Keratinocyte (primary cell): Measurements from ENCODE around the gene TTC1. TPM values are rescaled to one million over a fixed set of nuclear protein-coding genes. Genes with fewer than 3 reads are reported as not detected.

Source experiments
- DNase-seq: peaks from one replicate; pipeline ENCODE4 v3.0.0-alpha.2; 2011; ENCODE audit warnings: low read depth, missing footprints, low spot score
- FAIRE-seq: peaks from 2 replicates; lab custom pipeline; 2011; peaks lifted over from hg19 to GRCh38; lab: Jason Lieb, UNC
- H2AFZ ChIP-seq: 2 replicates; pipeline ENCODE4 v1.6.0; 2012; ENCODE audit warnings: low read length, control low read depth, inconsistent platforms; ENCODE audit not compliant: control insufficient read depth
- H3K27ac ChIP-seq: 2 replicates; pipeline ENCODE4 v1.5.1; 2011; ENCODE audit warnings: low read length; ENCODE audit not compliant: control insufficient read depth, insufficient read depth
- H3K27me3 ChIP-seq: 3 replicates; pipeline ENCODE4 v1.6.0; 2011; ENCODE audit warnings: low read length; ENCODE audit not compliant: control insufficient read depth, insufficient read depth; ENCODE audit errors: extremely low read depth
- H3K36me3 ChIP-seq, 2 experiments: 2 replicates in 1 of 2; 3 replicates in 1 of 2; pipeline ENCODE4 v1.5.1; 2011; ENCODE audit warnings: low read length in 2 of 2, mild to moderate bottlenecking in 1 of 2; ENCODE audit not compliant: control insufficient read depth in 2 of 2, insufficient read depth in 2 of 2; ENCODE audit errors: extremely low read depth in 1 of 2
- H3K4me1 ChIP-seq: 3 replicates; pipeline ENCODE4 v1.5.1; 2011; ENCODE audit warnings: low read length; ENCODE audit not compliant: control insufficient read depth, insufficient read depth; ENCODE audit errors: extremely low read depth
- H3K4me2 ChIP-seq: 3 replicates; pipeline ENCODE4 v1.6.0; 2011; ENCODE audit warnings: low read depth, low read length; ENCODE audit not compliant: control insufficient read depth, insufficient read depth; ENCODE audit errors: extremely low read depth
- H3K4me3 ChIP-seq, 3 experiments: fragments of 200-600 bp in 1 of 3; sonication (generic) in 1 of 3; 2 replicates in 2 of 3; 3 replicates in 1 of 3; pipeline ENCODE4 v1.5.1; 2011 to 2016; ENCODE audit warnings: low read length in 3 of 3, mild to moderate bottlenecking in 3 of 3, control low read depth in 2 of 3, inconsistent platforms in 1 of 3, low read depth in 1 of 3, mixed read lengths in 1 of 3, mixed run types in 1 of 3, moderate library complexity in 1 of 3; ENCODE audit not compliant: control insufficient read depth in 2 of 3, insufficient read depth in 2 of 3; ENCODE audit errors: extremely low read depth in 1 of 3
- H3K79me2 ChIP-seq: 2 replicates; pipeline ENCODE4 v1.6.0; 2012; ENCODE audit warnings: low read length; ENCODE audit not compliant: control insufficient read depth, insufficient read depth
- H3K9ac ChIP-seq: 3 replicates; pipeline ENCODE4 v1.6.0; 2011; ENCODE audit warnings: low read length; ENCODE audit not compliant: control insufficient read depth, insufficient read depth; ENCODE audit errors: extremely low read depth
- H3K9me1 ChIP-seq: 3 replicates; pipeline ENCODE4 v1.6.0; 2011; ENCODE audit warnings: low read length; ENCODE audit not compliant: control insufficient read depth, insufficient read depth; ENCODE audit errors: extremely low read depth
- H3K9me3 ChIP-seq: 2 replicates; pipeline ENCODE4 v1.5.1; 2012; ENCODE audit warnings: low read depth, low read length; ENCODE audit not compliant: control insufficient read depth
- H4K20me1 ChIP-seq: 3 replicates; pipeline ENCODE4 v1.6.0; 2011; ENCODE audit warnings: low read length; ENCODE audit not compliant: control insufficient read depth, insufficient read depth; ENCODE audit errors: extremely low read depth
- CTCF ChIP-seq, 3 experiments: IDR thresholded peaks in 1 of 3; conservative IDR thresholded peaks in 1 of 3; optimal IDR thresholded peaks in 1 of 3; 2 replicates in 2 of 3; 3 replicates in 1 of 3; pipeline versions ENCODE3 to v1.5.1; 2011; ENCODE audit warnings: low read length in 3 of 3, mild to moderate bottlenecking in 3 of 3, moderate library complexity in 2 of 3, control low read depth in 1 of 3, inconsistent platforms in 1 of 3; ENCODE audit not compliant: insufficient read depth in 2 of 3; ENCODE audit errors: extremely low read depth in 1 of 3
- EZH2 ChIP-seq: IDR thresholded peaks from one replicate; pipeline ENCODE4 v1.6.1; 2012; ENCODE audit warnings: inconsistent platforms, mild to moderate bottlenecking, low read length, moderate library complexity
- dilution Hi-C: fragments of 300-500 bp; cut with MboI; formaldehyde crosslinking; loops from one replicate; pipeline ENCODE4 v1.7.0; 2020; ENCODE audit warnings: low sequenced_read_pairs; ENCODE audit not compliant: extremely low pct_ligation_motif_present
- polyA minus RNA-seq, 3 experiments: library from RNA; depleted of rRNA, polyadenylated mRNA; stranded (reverse); fragments of >200 nt; gene quantifications; 1 replicate in 1 of 3; 2 replicates in 1 of 3; 3 replicates in 1 of 3; pipeline ENCODE4 v1.2.3, GENCODE V29; 2011
- polyA plus RNA-seq, 5 experiments: library from polyadenylated mRNA; depleted of rRNA in 3 of 5; stranded (reverse) in 3 of 5; stranded (forward) in 1 of 5; unstranded in 1 of 5; fragments of >200 nt; gene quantifications; 1 replicate in 1 of 5; 2 replicates in 3 of 5; 3 replicates in 1 of 5; pipeline versions ENCODE4 v1.2.1 to v1.2.3, GENCODE V29; 2011 to 2012; ENCODE audit warnings: missing spikeins in 2 of 5, low read depth in 1 of 5, low replicate concordance in 1 of 5

Gene TTC1
- polyA plus RNA-seq (39.5 to 53.0 TPM (median 51.7 TPM) in 3 replicates), polyA minus RNA-seq (27.0 to 33.0 TPM (median 31.3 TPM) in 3 replicates)
- polyA plus RNA-seq (2011; ENCODE audit: low read depth): 150 TPM
- 47.1 and 66.9 TPM in 2 replicates for polyA plus RNA-seq (2011; cell fraction: cytosol; rRNA removed)
- polyA plus RNA-seq (2011; cell fraction: nucleus; rRNA removed): 31.6 and 34.7 TPM in 2 replicates
- polyA plus RNA-seq (2012; ENCODE audit: low replicate concordance): 57.9 and 67.1 TPM in 2 replicates
- polyA minus RNA-seq (2011; cell fraction: cytosol; rRNA and poly(A)+ RNA removed): 18.0 TPM
- polyA minus RNA-seq (2011; cell fraction: nucleus; rRNA and poly(A)+ RNA removed): 8.1 and 16.3 TPM in 2 replicates

GRCh38 chr5:160008877-160009590 is at the start of gene TTC1:
Gene TTC1, plus strand, starts transcription at chr5:160009139. Its CDS starts 1,390 bp downstream, at chr5:160010529.
- dilution Hi-C loops: no loop called here
- peak within 1 kb of the TSS; percentile 68 to 79 (median 77) for H3K4me3 ChIP-seq
- DNase-seq: peak; percentile 90
- FAIRE-seq: peak; percentile 94
- no peaks in the 10 kb centered on the region for H4K20me1 ChIP-seq
- H3K4me1 ChIP-seq: peaks cover 15% of the 10 kb centered on the region
- peaks cover 3 to 4% of the 10 kb centered on the region in 2 experiments for H3K36me3 ChIP-seq
- H3K4me2 ChIP-seq: peak within 1 kb of the TSS; percentile 96
- TF ChIP-seq EZH2 (no peak), CTCF (optimal IDR thresholded peaks at IDR 0.05 in 1 of 3, IDR thresholded peaks at IDR 0.05 in 1 of 3, conservative IDR thresholded peaks at IDR 0.05 in 1 of 3; ENCODE audit: extremely low read depth in 1 of 3, insufficient read depth in 2 of 3, low read length in 3 of 3) (no peak)
- no peaks in the 10 kb centered on the region for H3K9me1 ChIP-seq
- H3K79me2 ChIP-seq: peaks cover 38% of the 10 kb centered on the region
- no peaks in the 10 kb centered on the region for H3K9me3 ChIP-seq
- H3K27me3 ChIP-seq: no peaks in the 10 kb centered on the region
- H3K27ac ChIP-seq: peak within 1 kb of the TSS; percentile 83
- H3K9ac ChIP-seq: peak within 1 kb of the TSS; percentile 79
- H2AFZ ChIP-seq: peak within 1 kb of the TSS; percentile 91

- no peak for FAIRE-seq
- H3K9me3 ChIP-seq: no peaks in the 10 kb centered on the region
- no peak overlapping the region for H3K27ac ChIP-seq
- dilution Hi-C loops: no loop called here
- H3K27me3 ChIP-seq: no peaks in the 10 kb centered on the region
- no peak overlapping the region for H3K4me2 ChIP-seq
- no peak overlapping the region for H3K4me3 ChIP-seq
- no peaks in the 10 kb centered on the region for H3K36me3 ChIP-seq
- H2AFZ ChIP-seq: no peak overlapping the region
- no peaks in the 10 kb centered on the region for H4K20me1 ChIP-seq
- no peak overlapping the region for H3K9ac ChIP-seq
- H3K9me1 ChIP-seq: no peaks in the 10 kb centered on the region
- TF ChIP-seq CTCF (optimal IDR thresholded peaks at IDR 0.05 in 1 of 3, IDR thresholded peaks at IDR 0.05 in 1 of 3, conservative IDR thresholded peaks at IDR 0.05 in 1 of 3; ENCODE audit: extremely low read depth in 1 of 3, insufficient read depth in 2 of 3, low read length in 3 of 3) (no peak), EZH2 (no peak)
- no peak for DNase-seq
- H3K4me1 ChIP-seq: no peaks in the 10 kb centered on the region
- no peaks in the 10 kb centered on the region for H3K79me2 ChIP-seq
Observed at GRCh38 chr5:159961176-159962160, 47.5 kb upstream of the TTC1 start.
